A549 (cell line): ENCODE data around the gene PILRA. TPM values are rescaled to one million over a fixed set of nuclear protein-coding genes. Genes with fewer than 3 reads are reported as not detected.

Experiments
- ATAC-seq, 2 experiments: fragments of 200-7000 bp in 1 of 2; fragments of >200 bp in 1 of 2; cut with Nextera tagmentation in 1 of 2; cut with Tn5 transposase in 1 of 2; 3 replicates each; pipeline versions ENCODE4 v1.8.0 to v1.9.1; 2018 to 2020; ENCODE audit warnings: mild to moderate bottlenecking in 1 of 2, moderate library complexity in 1 of 2
- CTCF ChIA-PET: fragments of 300-600 bp; sonication (Branson Sonifier 250); formaldehyde crosslinking; extraction: SDS; loops from one replicate; lab custom pipeline; 2021; ENCODE audit warnings: antibody characterized with exemption, inconsistent platforms; lab: Yijun Ruan, JAX
- POLR2A ChIA-PET: fragments of 350-600 bp; formaldehyde crosslinking; extraction: SDS; loops from one replicate; lab custom pipeline; 2021; ENCODE audit warnings: antibody characterized with exemption, inconsistent platforms; lab: Yijun Ruan, JAX
- DNase-seq, 2 experiments: peaks; one replicate each; pipeline versions ENCODE4 v3.0.0 to v3.0.0-alpha.2; 2011 to 2016; ENCODE audit warnings: low read depth in 1 of 2, low spot score in 1 of 2
- FAIRE-seq: peaks from 2 replicates; lab custom pipeline; 2011; peaks lifted over from hg19 to GRCh38; lab: Jason Lieb, UNC
- H3K27ac ChIP-seq, 2 experiments: fragments of >200 bp; sonication (Bioruptor Twin); formaldehyde crosslinking; 3 replicates each; pipeline ENCODE4 v1.5.1; 2016 to 2017
- H3K4me1 ChIP-seq: fragments of >200 bp; sonication (Bioruptor Twin); formaldehyde crosslinking; 3 replicates; pipeline ENCODE4 v1.6.1; 2016
- H3K4me2 ChIP-seq: fragments of >200 bp; sonication (Bioruptor Twin); formaldehyde crosslinking; 3 replicates; pipeline ENCODE4 v1.6.1; 2016
- H3K4me3 ChIP-seq: fragments of >200 bp; sonication (Bioruptor Twin); formaldehyde crosslinking; 3 replicates; pipeline ENCODE4 v1.5.1; 2016
- H3K9me3 ChIP-seq: fragments of >200 bp; sonication (Bioruptor Twin); formaldehyde crosslinking; 3 replicates; pipeline ENCODE4 v1.6.1; 2016
- CEBPB ChIP-seq, 2 experiments: fragments of >200 bp in 1 of 2; sonication (Bioruptor Twin) in 1 of 2; formaldehyde crosslinking in 1 of 2; IDR thresholded peaks; 2 replicates each; pipeline ENCODE4 v1.6.1; 2012 to 2016
- EP300 ChIP-seq, 2 experiments: fragments of >200 bp; sonication (Bioruptor Twin); formaldehyde crosslinking; IDR thresholded peaks; 2 replicates in 1 of 2; 3 replicates in 1 of 2; pipeline ENCODE4 v1.6.1; 2016 to 2017
- ESRRA ChIP-seq: fragments of 150-350 bp; IDR thresholded peaks from 2 replicates; pipeline ENCODE4 v1.6.1; 2014; ENCODE audit warnings: mild to moderate bottlenecking, low read length, borderline replicate concordance
- FOSL2 ChIP-seq, 2 experiments: fragments of 450-650 bp in 1 of 2; fragments of >200 bp in 1 of 2; sonication (Bioruptor Twin) in 1 of 2; formaldehyde crosslinking; IDR thresholded peaks; 2 replicates each; pipeline versions ENCODE4 v1.5.0 to v1.6.1; 2016 to 2020; ENCODE audit warnings: mild to moderate bottlenecking in 1 of 2, moderate library complexity in 1 of 2
- HDAC2 ChIP-seq: fragments of 200-600 bp; sonication (generic); IDR thresholded peaks from 2 replicates; pipeline ENCODE4 v1.6.1; 2016
- HEYL ChIP-seq: fragments of 250-450 bp; sonication (Bioruptor Pico); IDR thresholded peaks from 2 replicates; pipeline ENCODE4 v1.8.0; 2021; ENCODE audit warnings: mild to moderate bottlenecking, moderate library complexity
- HOXA7 ChIP-seq: fragments of 250-450 bp; sonication (Bioruptor Pico); IDR thresholded peaks from 2 replicates; pipeline ENCODE4 v1.5.0; 2020; ENCODE audit warnings: mild to moderate bottlenecking, moderate library complexity
- KDM5A ChIP-seq: fragments of 200-600 bp; sonication (generic); IDR thresholded peaks from 2 replicates; pipeline ENCODE4 v1.6.1; 2016; ENCODE audit warnings: antibody characterized with exemption, mild to moderate bottlenecking
- MAFK ChIP-seq: fragments of 450-650 bp; IDR thresholded peaks from 2 replicates; pipeline ENCODE4 v1.6.1; 2014; ENCODE audit not compliant: partially characterized antibody
- POLR2A ChIP-seq: IDR thresholded peaks from 2 replicates; pipeline ENCODE4 v1.6.1; 2012; ENCODE audit warnings: mild to moderate bottlenecking, low read length
- RAD21 ChIP-seq, 2 experiments: fragments of >200 bp in 1 of 2; sonication (Bioruptor Twin) in 1 of 2; formaldehyde crosslinking in 1 of 2; IDR thresholded peaks in 1 of 2; conservative IDR thresholded peaks in 1 of 2; 2 replicates in 1 of 2; 3 replicates in 1 of 2; pipeline ENCODE4 v1.6.1; 2012 to 2018; ENCODE audit warnings: inconsistent platforms in 1 of 2
- RCOR1 ChIP-seq: fragments of 150-350 bp; IDR thresholded peaks from 2 replicates; pipeline ENCODE4 v1.6.1; 2014; ENCODE audit warnings: antibody characterized with exemption, low read length, low read depth
- SMC3 ChIP-seq: fragments of >200 bp; sonication (Bioruptor Twin); formaldehyde crosslinking; IDR thresholded peaks from 3 replicates; pipeline ENCODE4 v1.6.1; 2018; ENCODE audit warnings: inconsistent platforms
- TP53 ChIP-seq: fragments of 250-450 bp; sonication (Bioruptor Pico); IDR thresholded peaks from 2 replicates; pipeline ENCODE4 v1.5.0; 2021; ENCODE audit warnings: mild to moderate bottlenecking, moderate library complexity
- ZC3H11A ChIP-seq: fragments of 450-650 bp; IDR thresholded peaks from 2 replicates; pipeline ENCODE4 v1.6.1; 2014; ENCODE audit warnings: antibody characterized with exemption, mild to moderate bottlenecking
- ZNF302 ChIP-seq: fragments of 250-450 bp; sonication (Bioruptor Pico); IDR thresholded peaks from 2 replicates; pipeline ENCODE4 v1.9.0; 2021; ENCODE audit warnings: inconsistent platforms, mild to moderate bottlenecking, moderate library complexity
- WGBS: methylation state at CpG from one replicate; pipeline ENCODE4 v1.1.6; 2017; ENCODE audit errors: missing lambda C conversion rate; 5-methylcytosine and 5-hydroxymethylcytosine counted together
- polyA plus RNA-seq, 4 experiments: library from polyadenylated mRNA; depleted of rRNA in 3 of 4; stranded (reverse); fragments of >200 nt; fragmentation: RNase III in 1 of 4; extraction: RNeasy Plus Mini Kit Qiagen cat#74134 plus additional on column Dnase treatment in 1 of 4; gene quantifications; 2 replicates in 3 of 4; 3 replicates in 1 of 4; pipeline ENCODE4 v1.2.3, GENCODE V29; 2011 to 2017
- TF ChIP-seq, protein P1 (sequence below): fragments of >200 bp; sonication (Bioruptor Twin); formaldehyde crosslinking; IDR thresholded peaks from 3 replicates; pipeline ENCODE4 v1.5.1; 2016
- TF ChIP-seq, protein P2 (sequence below): fragments of 200-600 bp; sonication (generic); IDR thresholded peaks from 2 replicates; pipeline ENCODE4 v1.6.1; 2016; ENCODE audit warnings: antibody characterized with exemption, mild to moderate bottlenecking, moderate library complexity
- TF ChIP-seq, protein P3 (sequence below): fragments of 250-450 bp; sonication (Bioruptor Pico); IDR thresholded peaks from 2 replicates; pipeline ENCODE4 v1.5.0; 2021; ENCODE audit warnings: mild to moderate bottlenecking, moderate library complexity, borderline replicate concordance
- TF ChIP-seq, protein P4 (sequence below): fragments of 150-350 bp; IDR thresholded peaks from 2 replicates; pipeline ENCODE4 v1.6.1; 2014; ENCODE audit warnings: low read depth, mild to moderate bottlenecking, low read length

PILRA gene
- polyA plus RNA-seq, 2 of the 4 experiments (the other 2 are of a cell fraction): 3.3 to 3.4 TPM

DNA sequence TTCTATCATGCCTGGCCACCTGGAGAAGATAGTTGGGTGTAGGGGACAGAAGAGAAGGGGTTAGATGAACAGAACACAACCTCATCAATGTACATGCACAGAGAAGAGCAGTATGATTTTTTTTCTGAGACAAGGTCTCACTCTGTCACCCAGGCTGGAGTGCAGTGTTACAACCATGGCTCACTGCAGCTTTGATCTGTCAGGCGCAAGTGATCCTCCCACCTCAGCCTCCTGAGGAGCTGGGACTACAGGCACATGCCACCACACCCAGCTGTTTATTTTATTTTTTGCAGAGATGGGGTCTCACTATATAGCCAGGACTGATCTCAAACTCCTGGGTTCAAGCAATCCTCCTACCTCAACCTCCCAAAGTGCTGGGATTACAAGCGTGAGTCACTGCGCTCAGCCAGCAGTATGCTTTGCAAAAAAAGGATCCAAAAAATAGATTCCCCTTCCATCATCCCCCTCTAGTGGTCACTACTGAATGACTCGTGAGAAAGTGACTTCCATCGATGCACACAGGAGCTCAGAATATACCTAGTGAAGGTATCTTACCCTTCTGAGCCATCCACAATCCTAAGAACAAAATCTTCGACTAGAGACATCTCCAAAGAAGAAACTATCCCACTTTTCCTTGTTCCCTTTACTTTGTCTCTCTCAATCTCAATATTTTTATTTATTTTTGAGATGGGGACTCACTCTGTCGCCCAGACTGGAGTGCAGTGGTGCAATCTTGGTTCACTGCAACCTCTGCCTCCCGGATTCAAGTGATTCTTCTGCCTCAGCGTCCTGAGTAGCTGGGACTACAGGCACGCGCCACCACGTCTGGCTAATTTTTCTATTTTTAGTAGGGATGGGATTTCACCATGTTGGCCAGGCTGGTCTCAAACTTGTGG, 34.2 kb downstream of the PILRA start:
- TF ChIP-seq SMC3: peak; percentile 42; the same call in 2 of the 3 replicates
- TF ChIP-seq, protein P1, sequence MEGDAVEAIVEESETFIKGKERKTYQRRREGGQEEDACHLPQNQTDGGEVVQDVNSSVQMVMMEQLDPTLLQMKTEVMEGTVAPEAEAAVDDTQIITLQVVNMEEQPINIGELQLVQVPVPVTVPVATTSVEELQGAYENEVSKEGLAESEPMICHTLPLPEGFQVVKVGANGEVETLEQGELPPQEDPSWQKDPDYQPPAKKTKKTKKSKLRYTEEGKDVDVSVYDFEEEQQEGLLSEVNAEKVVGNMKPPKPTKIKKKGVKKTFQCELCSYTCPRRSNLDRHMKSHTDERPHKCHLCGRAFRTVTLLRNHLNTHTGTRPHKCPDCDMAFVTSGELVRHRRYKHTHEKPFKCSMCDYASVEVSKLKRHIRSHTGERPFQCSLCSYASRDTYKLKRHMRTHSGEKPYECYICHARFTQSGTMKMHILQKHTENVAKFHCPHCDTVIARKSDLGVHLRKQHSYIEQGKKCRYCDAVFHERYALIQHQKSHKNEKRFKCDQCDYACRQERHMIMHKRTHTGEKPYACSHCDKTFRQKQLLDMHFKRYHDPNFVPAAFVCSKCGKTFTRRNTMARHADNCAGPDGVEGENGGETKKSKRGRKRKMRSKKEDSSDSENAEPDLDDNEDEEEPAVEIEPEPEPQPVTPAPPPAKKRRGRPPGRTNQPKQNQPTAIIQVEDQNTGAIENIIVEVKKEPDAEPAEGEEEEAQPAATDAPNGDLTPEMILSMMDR: peak; percentile 72
- no peak for TF ChIP-seq RCOR1
- peak; percentile 70 to 77 for TF ChIP-seq RAD21 (conservative IDR thresholded peaks at IDR 0.05 in 1 of 2, IDR thresholded peaks at IDR 0.05 in 1 of 2)
- no peak for TF ChIP-seq HOXA7 (CRISPR knock-in tag)
- TF ChIP-seq, protein P2, sequence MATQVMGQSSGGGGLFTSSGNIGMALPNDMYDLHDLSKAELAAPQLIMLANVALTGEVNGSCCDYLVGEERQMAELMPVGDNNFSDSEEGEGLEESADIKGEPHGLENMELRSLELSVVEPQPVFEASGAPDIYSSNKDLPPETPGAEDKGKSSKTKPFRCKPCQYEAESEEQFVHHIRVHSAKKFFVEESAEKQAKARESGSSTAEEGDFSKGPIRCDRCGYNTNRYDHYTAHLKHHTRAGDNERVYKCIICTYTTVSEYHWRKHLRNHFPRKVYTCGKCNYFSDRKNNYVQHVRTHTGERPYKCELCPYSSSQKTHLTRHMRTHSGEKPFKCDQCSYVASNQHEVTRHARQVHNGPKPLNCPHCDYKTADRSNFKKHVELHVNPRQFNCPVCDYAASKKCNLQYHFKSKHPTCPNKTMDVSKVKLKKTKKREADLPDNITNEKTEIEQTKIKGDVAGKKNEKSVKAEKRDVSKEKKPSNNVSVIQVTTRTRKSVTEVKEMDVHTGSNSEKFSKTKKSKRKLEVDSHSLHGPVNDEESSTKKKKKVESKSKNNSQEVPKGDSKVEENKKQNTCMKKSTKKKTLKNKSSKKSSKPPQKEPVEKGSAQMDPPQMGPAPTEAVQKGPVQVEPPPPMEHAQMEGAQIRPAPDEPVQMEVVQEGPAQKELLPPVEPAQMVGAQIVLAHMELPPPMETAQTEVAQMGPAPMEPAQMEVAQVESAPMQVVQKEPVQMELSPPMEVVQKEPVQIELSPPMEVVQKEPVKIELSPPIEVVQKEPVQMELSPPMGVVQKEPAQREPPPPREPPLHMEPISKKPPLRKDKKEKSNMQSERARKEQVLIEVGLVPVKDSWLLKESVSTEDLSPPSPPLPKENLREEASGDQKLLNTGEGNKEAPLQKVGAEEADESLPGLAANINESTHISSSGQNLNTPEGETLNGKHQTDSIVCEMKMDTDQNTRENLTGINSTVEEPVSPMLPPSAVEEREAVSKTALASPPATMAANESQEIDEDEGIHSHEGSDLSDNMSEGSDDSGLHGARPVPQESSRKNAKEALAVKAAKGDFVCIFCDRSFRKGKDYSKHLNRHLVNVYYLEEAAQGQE: no peak
- no peak for TF ChIP-seq ZC3H11A
- no peak for TF ChIP-seq FOSL2 (IDR thresholded peaks at IDR 0.05)
- TF ChIP-seq FOSL2 (CRISPR knock-in tag; IDR thresholded peaks at IDR 0.05): peak; percentile 63
- 25% methylated on average over 12 of the region's 12 CpGs for WGBS
- Histone ChIP-seq H3K27ac (no peak overlapping the region), H3K4me2 (no peak overlapping the region), H3K9me3 (no peaks in the 10 kb centered on the region), H3K4me3 (no peak overlapping the region), H3K4me1 (no peaks in the 10 kb centered on the region)
- peak; percentile 72 to 84 for DNase-seq
- ATAC-seq: peak; percentile 93 to 94
- FAIRE-seq: no peak
- CTCF ChIA-PET: interaction anchor here (0.6 to 3.7 kb wide), 45 partner anchors 10 to 504 kb away, joined by 3 to 48 read pairs (median 4); partner anchors contain the start of genes MEPCE and PPP1R35
- POLR2A ChIA-PET: interaction anchor here (1.3 kb wide), 1 partner anchor 22 kb away, joined by 16 read pairs; the partner anchor contains the start of genes MEPCE and ZCWPW1

DNA sequence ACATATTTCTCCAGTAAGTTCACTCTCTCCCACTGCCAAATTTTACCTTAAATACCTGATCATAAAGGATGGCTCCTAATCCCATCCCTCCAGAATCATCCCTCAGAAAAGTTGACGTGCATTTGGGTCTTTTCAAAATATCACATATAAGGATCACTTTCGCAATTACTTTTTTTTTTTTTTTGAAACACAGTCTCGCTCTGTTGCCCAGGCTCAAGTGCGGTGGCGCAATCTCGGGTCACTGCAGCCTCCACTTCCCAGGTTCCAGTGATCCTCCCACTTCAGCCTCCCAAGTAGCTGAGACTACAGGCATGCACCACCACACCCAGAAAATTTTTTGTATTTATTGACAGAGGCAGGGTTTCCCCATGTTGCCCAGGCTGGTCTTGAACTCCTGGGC, 37.8 kb downstream of the PILRA start:
- ATAC-seq (no peak), DNase-seq (no peak), FAIRE-seq (no peak)
- ChIA-PET POLR2A (no interaction called here), CTCF (interaction anchor here (0.6 to 2.0 kb wide), 3 partner anchors 10 to 280 kb away, joined by 3 to 5 read pairs (median 4); no protein-coding TSS in a partner anchor)
- Histone ChIP-seq H3K9me3 (no peaks in the 10 kb centered on the region), H3K27ac (no peak overlapping the region), H3K4me2 (no peak overlapping the region), H3K4me1 (no peaks in the 10 kb centered on the region), H3K4me3 (no peak overlapping the region)
- 70% methylated on average over 6 of the region's 6 CpGs for WGBS
- no peak for TF ChIP-seq EP300 (IDR thresholded peaks at IDR 0.05)
- TF ChIP-seq KDM5A: no peak
- no peak for TF ChIP-seq MAFK
- no peak for TF ChIP-seq RCOR1
- no peak for TF ChIP-seq HEYL (CRISPR knock-in tag)
- TF ChIP-seq ZNF302 (CRISPR knock-in tag): no peak
- no peak for TF ChIP-seq ESRRA
- TF ChIP-seq, protein P3, sequence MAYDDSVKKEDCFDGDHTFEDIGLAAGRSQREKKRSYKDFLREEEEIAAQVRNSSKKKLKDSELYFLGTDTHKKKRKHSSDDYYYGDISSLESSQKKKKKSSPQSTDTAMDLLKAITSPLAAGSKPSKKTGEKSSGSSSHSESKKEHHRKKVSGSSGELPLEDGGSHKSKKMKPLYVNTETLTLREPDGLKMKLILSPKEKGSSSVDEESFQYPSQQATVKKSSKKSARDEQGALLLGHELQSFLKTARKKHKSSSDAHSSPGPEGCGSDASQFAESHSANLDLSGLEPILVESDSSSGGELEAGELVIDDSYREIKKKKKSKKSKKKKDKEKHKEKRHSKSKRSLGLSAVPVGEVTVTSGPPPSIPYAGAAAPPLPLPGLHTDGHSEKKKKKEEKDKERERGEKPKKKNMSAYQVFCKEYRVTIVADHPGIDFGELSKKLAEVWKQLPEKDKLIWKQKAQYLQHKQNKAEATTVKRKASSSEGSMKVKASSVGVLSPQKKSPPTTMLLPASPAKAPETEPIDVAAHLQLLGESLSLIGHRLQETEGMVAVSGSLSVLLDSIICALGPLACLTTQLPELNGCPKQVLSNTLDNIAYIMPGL (CRISPR knock-in tag): no peak
- no peak for TF ChIP-seq POLR2A
- no peak for TF ChIP-seq HOXA7 (CRISPR knock-in tag)
- TF ChIP-seq, protein P2: no peak
- TF ChIP-seq CEBPB (IDR thresholded peaks at IDR 0.05): no peak
- TF ChIP-seq, protein P4, sequence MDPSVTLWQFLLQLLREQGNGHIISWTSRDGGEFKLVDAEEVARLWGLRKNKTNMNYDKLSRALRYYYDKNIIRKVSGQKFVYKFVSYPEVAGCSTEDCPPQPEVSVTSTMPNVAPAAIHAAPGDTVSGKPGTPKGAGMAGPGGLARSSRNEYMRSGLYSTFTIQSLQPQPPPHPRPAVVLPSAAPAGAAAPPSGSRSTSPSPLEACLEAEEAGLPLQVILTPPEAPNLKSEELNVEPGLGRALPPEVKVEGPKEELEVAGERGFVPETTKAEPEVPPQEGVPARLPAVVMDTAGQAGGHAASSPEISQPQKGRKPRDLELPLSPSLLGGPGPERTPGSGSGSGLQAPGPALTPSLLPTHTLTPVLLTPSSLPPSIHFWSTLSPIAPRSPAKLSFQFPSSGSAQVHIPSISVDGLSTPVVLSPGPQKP: no peak
- TF ChIP-seq TP53 (CRISPR knock-in tag): no peak
- TF ChIP-seq HDAC2: no peak
